AG04450 (cell line): ENCODE measurements around the gene VPS13C. TPM values are rescaled to one million over a fixed set of nuclear protein-coding genes. Genes with fewer than 3 reads are reported as not detected.

Source experiments
- CTCF ChIA-PET: fragments of 300-600, 350-600 bp; formaldehyde crosslinking; extraction: SDS; loops from one replicate; lab custom pipeline; 2022; ENCODE audit warnings: antibody characterized with exemption, inconsistent platforms; lab: Charles Lee
- POLR2A ChIA-PET: fragments of 350-600 bp; formaldehyde crosslinking; extraction: SDS; loops from one replicate; lab custom pipeline; 2021; ENCODE audit warnings: antibody characterized with exemption, inconsistent platforms; lab: Yijun Ruan, JAX
- DNase-seq: peaks from one replicate; pipeline ENCODE4 v3.0.0-alpha.2; 2011; ENCODE audit warnings: low read depth, low spot score
- H3K27ac ChIP-seq: one replicate; pipeline ENCODE4 v1.5.1; 2012; ENCODE audit warnings: low read depth, low read length, control low read depth
- H3K27me3 ChIP-seq: one replicate; pipeline ENCODE4 v1.6.0; 2012; ENCODE audit warnings: low read length; ENCODE audit not compliant: control insufficient read depth, insufficient read depth
- H3K4me3 ChIP-seq: 2 replicates; pipeline ENCODE4 v1.5.1; 2011; ENCODE audit warnings: mild to moderate bottlenecking, low read depth, low read length, control low read depth
- H3K9me3 ChIP-seq: 2 replicates; pipeline ENCODE4 v1.5.1; 2012; ENCODE audit warnings: low read length; ENCODE audit not compliant: control insufficient read depth, insufficient read depth
- polyA plus RNA-seq: library from polyadenylated mRNA; depleted of rRNA; stranded (reverse); fragments of >200 nt; gene quantifications from 2 replicates; pipeline ENCODE4 v1.2.3, GENCODE V29; 2011
- TF ChIP-seq, protein P1 (sequence below): IDR thresholded peaks from 2 replicates; pipeline ENCODE4 v1.5.1; 2011; ENCODE audit warnings: low read depth, low read length, control low read depth, inconsistent platforms

The VPS13C gene
- polyA plus RNA-seq, 1 experiment: 17.8 TPM

DNA sequence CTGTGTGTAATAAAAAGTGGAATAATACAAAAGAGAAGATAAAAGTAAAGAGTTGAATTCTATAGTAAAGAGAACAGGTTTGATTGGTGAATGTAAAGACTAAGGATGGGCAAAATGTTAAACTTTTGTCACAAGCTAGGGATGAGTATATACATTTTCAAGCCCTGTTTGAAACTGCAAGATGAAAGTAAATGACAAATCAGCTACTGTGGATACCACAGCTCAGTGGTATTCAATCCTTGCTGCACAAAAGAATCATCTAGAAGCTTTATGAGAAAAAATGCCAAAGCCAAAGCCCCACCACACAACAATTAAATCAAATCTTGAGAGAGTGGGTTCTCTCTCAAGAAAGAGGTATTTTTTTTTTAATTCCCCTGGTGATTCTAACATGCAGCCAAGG, 67.7 kb downstream of the VPS13C start:
- Histone ChIP-seq H3K27me3 (no peaks in the 10 kb centered on the region), H3K27ac (no peak overlapping the region), H3K9me3 (no peaks in the 10 kb centered on the region), H3K4me3 (no peak overlapping the region)
- DNase-seq: no peak
- ChIA-PET POLR2A (no interaction called here), CTCF (interaction anchor here (0.7 kb wide), 1 partner anchor 1472 kb away, joined by 3 read pairs; no protein-coding TSS in a partner anchor)
- TF ChIP-seq, protein P1, sequence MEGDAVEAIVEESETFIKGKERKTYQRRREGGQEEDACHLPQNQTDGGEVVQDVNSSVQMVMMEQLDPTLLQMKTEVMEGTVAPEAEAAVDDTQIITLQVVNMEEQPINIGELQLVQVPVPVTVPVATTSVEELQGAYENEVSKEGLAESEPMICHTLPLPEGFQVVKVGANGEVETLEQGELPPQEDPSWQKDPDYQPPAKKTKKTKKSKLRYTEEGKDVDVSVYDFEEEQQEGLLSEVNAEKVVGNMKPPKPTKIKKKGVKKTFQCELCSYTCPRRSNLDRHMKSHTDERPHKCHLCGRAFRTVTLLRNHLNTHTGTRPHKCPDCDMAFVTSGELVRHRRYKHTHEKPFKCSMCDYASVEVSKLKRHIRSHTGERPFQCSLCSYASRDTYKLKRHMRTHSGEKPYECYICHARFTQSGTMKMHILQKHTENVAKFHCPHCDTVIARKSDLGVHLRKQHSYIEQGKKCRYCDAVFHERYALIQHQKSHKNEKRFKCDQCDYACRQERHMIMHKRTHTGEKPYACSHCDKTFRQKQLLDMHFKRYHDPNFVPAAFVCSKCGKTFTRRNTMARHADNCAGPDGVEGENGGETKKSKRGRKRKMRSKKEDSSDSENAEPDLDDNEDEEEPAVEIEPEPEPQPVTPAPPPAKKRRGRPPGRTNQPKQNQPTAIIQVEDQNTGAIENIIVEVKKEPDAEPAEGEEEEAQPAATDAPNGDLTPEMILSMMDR: no peak

DNA sequence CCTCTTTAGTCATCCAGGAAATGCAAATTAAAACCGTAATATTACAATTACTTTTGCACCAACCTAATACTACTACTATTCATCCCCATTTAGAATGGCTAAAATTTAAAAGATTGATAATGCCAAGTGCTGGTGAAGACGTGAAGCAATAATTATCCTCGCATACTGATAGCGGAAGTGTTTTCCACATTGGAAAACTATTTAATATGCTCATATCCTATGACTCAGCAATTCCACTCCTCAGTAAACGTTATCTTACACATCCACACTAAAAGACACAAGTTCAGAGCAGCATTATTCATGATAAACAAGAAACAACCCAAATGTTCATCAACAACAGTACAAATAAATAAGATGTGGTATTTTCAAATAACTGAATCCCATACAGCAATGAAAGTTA, 70.6 kb downstream of the VPS13C start:
- Histone ChIP-seq H3K9me3 (no peaks in the 10 kb centered on the region), H3K4me3 (no peak overlapping the region), H3K27ac (no peak overlapping the region), H3K27me3 (no peaks in the 10 kb centered on the region)
- no peak for DNase-seq
- TF ChIP-seq, protein P1: no peak
- CTCF ChIA-PET: no interaction called here
- POLR2A ChIA-PET: no interaction called here

DNA sequence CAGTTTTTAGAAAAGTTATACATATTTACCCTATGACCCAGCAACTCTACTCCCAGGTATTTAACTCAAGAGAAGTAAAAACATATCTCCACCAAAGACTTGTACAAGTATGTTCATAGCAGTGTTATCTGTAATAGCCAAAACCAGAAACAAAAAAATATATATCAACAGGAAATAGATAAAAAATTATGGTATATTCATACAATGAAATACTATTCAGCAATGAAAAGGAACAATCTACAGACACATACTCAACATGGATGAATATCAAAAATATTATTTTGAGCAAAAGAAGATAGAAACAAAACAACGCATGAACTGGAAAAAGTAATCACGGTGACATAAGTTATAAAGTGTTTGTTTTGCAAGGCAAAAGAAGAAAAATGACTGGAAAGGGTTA, 72.4 kb downstream of the VPS13C start:
- ChIA-PET CTCF (no interaction called here), POLR2A (no interaction called here)
- no peak for DNase-seq
- TF ChIP-seq, protein P1: no peak
- H3K9me3 ChIP-seq: no peaks in the 10 kb centered on the region
- H3K4me3 ChIP-seq: no peak overlapping the region
- H3K27ac ChIP-seq: no peak overlapping the region
- no peaks in the 10 kb centered on the region for H3K27me3 ChIP-seq

DNA sequence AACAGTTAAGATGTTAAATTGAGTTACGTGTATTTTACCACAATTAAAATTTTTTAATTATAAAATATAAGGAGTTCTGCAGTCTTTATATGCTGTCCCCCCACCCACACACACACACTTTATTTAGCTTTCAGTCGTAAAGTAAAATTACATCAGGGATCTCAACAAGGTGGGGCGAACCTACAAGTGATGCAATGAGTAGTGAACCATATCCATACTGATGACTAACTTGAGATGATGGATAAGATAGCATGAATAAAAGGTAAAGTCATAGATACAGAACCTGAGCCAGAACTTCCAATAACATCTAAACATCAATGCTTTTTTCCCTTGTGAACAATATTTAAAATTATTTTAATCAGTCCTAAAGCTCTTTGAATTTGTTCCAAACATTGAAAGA, 77.2 kb downstream of the VPS13C start:
- Histone ChIP-seq H3K27ac (no peak overlapping the region), H3K9me3 (no peaks in the 10 kb centered on the region), H3K4me3 (no peak overlapping the region), H3K27me3 (no peaks in the 10 kb centered on the region)
- DNase-seq: no peak
- CTCF ChIA-PET: no interaction called here
- POLR2A ChIA-PET: no interaction called here
- TF ChIP-seq, protein P1: no peak

DNA sequence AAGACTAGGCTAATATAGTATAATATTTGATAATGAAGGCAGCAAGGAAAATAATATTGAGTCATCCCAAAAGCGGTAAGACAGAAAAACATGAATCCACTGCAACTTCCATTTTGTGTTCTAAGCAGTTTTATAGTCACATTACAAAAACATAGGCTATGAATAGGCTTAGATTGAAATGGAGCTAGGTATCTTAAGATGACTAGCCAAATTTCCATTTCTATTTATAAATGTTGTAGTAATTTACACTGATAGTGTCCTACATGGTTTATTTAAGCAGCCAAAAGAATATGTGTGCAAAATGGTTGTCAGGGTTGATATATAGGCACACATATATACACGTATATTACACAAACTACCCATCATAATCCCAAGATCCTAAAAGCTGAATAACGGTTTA, 82.0 kb downstream of the VPS13C start:
- no peaks in the 10 kb centered on the region for H3K9me3 ChIP-seq
- H3K27me3 ChIP-seq: no peaks in the 10 kb centered on the region
- TF ChIP-seq, protein P1: no peak
- no peak overlapping the region for H3K27ac ChIP-seq
- ChIA-PET CTCF (interaction anchor here (1.1 kb wide), 1 partner anchor 143 kb away, joined by 3 read pairs; no protein-coding TSS in a partner anchor), POLR2A (no interaction called here)
- no peak for DNase-seq
- no peak overlapping the region for H3K4me3 ChIP-seq
